ENCODE results near the gene C17orf114.

The C17orf114 gene

DNA sequence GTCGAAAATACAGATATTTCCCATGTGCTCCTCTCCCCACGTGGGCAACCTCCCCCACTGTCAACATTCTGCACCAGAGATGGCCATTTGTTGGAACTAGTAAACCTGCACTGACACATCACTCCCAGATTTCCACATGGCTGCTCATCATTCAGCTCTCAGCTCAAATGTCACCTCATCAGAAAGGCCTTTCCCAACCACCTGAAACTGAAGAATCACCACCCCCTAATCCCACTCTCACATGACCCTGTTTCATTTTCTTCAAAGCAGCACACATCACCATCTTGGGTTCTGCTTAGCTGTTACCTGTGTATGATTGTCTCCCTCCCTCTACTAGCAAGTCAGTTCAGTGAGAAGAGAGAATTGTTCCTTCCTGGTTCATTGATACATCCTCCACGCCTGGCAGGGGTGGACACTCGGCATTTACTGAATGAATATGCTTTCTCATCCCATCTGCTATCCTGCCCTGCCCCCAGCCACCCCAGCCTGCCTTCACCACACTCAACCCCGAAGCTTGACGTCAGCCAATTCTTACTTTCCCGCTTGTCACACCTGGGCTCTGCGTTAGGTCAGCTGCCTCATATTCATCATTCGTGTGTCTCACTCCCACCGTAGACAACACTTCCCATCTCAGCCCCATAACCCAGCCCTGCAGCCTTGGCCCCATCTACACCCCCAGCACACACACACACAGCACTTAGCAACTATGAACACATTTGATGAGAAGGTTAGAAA lies 1.5 kb downstream of the C17orf114 start:
- TF ChIP-seq, protein P1, sequence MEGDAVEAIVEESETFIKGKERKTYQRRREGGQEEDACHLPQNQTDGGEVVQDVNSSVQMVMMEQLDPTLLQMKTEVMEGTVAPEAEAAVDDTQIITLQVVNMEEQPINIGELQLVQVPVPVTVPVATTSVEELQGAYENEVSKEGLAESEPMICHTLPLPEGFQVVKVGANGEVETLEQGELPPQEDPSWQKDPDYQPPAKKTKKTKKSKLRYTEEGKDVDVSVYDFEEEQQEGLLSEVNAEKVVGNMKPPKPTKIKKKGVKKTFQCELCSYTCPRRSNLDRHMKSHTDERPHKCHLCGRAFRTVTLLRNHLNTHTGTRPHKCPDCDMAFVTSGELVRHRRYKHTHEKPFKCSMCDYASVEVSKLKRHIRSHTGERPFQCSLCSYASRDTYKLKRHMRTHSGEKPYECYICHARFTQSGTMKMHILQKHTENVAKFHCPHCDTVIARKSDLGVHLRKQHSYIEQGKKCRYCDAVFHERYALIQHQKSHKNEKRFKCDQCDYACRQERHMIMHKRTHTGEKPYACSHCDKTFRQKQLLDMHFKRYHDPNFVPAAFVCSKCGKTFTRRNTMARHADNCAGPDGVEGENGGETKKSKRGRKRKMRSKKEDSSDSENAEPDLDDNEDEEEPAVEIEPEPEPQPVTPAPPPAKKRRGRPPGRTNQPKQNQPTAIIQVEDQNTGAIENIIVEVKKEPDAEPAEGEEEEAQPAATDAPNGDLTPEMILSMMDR (IDR thresholded peaks at IDR 0.05; ENCODE audit: insufficient read depth, low read depth, low read length) = no peak
- no peak for DNase-seq (ENCODE audit: low read depth)
- no peak overlapping the region for H3K4me3 ChIP-seq (ENCODE audit: low read depth, low read length)

DNA sequence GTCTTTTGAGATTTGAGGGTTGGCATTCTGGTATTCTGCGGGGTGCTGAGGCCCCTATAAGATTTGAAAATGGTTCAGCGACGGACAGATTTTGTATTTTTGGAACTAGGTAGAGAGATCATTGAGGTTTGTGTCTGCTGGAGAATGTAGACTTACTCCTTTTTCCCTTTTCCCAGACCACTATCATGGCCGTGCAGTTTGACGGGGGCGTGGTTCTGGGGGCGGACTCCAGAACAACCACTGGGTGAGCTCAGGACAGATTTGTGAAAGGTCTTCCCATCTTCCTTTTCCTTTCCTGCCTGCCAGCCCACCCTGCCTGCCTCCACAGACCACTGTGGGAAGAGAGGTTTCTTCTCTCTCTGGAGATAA lies 5.6 kb downstream of the C17orf114 start:
- DNase-seq (ENCODE audit: low read depth) = peak; percentile 41
- H3K4me3 ChIP-seq (ENCODE audit: low read depth, low read length) = peak overlapping the region; percentile 97
- TF ChIP-seq, protein P1 (IDR thresholded peaks at IDR 0.05; ENCODE audit: insufficient read depth, low read depth, low read length) = no peak

DNA sequence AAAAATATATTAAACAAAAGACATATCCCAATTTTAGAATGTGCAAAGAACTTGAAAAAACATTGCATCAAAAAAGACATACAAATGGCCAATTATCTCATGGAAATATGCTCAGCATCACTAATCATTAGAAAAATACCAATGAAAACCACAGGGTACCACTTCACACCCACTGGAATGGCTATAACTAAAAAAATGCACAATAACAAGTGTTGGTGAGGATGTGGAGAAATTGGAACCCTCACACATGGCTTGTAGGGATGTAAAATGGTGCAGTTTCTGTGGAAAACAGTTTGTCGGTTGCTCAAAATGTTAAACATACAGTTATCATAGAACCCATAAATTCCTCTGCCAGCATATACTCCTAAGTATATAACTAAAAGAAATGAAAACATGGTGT lies 7.0 kb downstream of the C17orf114 start:
- no peak overlapping the region for H3K4me3 ChIP-seq (ENCODE audit: low read depth, low read length)
- TF ChIP-seq, protein P1 (IDR thresholded peaks at IDR 0.05; ENCODE audit: insufficient read depth, low read depth, low read length) = no peak
- DNase-seq (ENCODE audit: low read depth) = no peak

DNA sequence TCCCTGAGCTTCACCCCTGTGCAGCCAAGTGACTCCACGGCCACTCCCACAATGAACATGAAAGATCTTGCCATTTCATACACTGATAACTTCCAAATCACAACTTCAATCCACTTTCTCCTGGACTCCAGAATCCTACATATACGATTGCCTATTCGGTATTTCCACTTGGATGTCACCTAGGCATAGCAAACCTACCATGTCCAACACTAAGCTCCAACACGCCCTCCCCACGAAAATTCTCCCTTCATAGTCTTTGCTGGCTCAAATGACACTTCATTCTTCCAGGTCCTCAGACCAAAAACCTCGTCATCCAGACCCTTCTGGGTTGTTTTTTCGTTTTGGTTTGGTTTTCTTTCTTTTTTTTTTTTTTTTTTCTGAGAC lies 11.4 kb downstream of the C17orf114 start:
- H3K4me3 ChIP-seq (ENCODE audit: low read depth, low read length) = peak overlapping the region; percentile 72
- no peak for DNase-seq (ENCODE audit: low read depth)
- TF ChIP-seq, protein P1 (IDR thresholded peaks at IDR 0.05; ENCODE audit: insufficient read depth, low read depth, low read length) = no peak

DNA sequence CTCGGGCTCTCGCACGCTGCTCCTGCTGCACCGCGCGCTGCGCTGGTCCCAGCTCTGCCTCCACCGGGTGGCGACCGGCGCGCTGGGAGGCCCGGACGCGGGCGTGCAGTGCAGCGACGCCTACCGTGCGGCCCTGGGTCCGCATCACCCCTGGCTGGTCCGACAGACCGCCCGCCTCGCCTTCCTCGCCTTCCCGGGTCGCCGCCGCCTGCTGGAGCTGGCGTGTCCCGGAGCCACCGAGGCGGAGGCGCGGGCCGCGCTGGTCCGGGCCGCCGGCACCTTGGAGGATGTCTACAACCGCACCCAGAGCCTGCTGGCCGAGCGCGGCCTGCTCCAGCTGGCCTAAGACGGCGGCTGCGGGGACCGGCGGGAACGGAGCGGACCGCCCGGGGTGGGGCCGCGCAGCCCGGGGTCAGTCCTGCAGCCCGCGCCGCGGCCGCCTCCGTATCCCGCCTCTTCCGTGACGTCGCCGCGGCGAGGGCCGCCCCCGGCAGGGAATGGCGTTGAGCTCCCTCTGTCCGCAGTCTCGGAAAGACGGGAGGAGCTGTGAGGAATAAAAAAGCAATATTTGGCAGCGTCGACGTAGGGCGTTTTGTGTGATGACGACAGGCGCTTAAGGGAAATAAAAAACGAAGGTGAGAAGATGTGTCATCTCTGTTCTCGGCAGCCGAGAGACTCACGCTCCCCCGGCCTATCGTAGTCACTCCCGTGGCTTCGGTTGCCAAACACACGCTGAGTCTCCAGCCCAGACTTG lies 12.0 kb downstream of the C17orf114 start:
- TF ChIP-seq, protein P1 (IDR thresholded peaks at IDR 0.05; ENCODE audit: insufficient read depth, low read depth, low read length) = peak; percentile 66
- peak; percentile 93 for DNase-seq (ENCODE audit: low read depth)
- H3K4me3 ChIP-seq (ENCODE audit: low read depth, low read length) = peak overlapping the region; percentile 72

DNA sequence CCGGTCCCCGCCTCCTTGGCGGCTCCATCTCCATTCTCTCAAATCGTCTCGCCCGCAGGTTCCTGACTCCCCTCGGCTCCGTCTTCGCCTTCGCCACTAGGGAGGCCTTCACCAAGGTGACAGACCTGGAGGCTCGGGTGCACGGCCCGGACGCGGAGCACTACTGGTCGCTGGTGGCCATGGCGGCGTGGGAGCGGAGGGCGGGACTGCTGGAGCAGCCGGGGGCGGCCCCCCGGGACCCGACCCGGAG lies 12.5 kb downstream of the C17orf114 start:
- TF ChIP-seq, protein P1 (IDR thresholded peaks at IDR 0.05; ENCODE audit: insufficient read depth, low read depth, low read length) = no peak
- H3K4me3 ChIP-seq (ENCODE audit: low read depth, low read length) = peak overlapping the region; percentile 72
- DNase-seq (ENCODE audit: low read depth) = no peak

Data from fibroblast of villous mesenchyme (primary cell).